ENCODE results near the gene BRMS1. TPM values are rescaled to one million over a fixed set of nuclear protein-coding genes. Genes with fewer than 3 reads are reported as not detected.
"Not testable (repeated sequence)": the region's sequence is repeated elsewhere in the genome, so short reads cannot be mapped to it uniquely, and the experiment has no call there.

Gene BRMS1
- total and polyA plus RNA-seq, 4 donors = 12.0 to 24.0 (median 20.3) TPM

DNA sequence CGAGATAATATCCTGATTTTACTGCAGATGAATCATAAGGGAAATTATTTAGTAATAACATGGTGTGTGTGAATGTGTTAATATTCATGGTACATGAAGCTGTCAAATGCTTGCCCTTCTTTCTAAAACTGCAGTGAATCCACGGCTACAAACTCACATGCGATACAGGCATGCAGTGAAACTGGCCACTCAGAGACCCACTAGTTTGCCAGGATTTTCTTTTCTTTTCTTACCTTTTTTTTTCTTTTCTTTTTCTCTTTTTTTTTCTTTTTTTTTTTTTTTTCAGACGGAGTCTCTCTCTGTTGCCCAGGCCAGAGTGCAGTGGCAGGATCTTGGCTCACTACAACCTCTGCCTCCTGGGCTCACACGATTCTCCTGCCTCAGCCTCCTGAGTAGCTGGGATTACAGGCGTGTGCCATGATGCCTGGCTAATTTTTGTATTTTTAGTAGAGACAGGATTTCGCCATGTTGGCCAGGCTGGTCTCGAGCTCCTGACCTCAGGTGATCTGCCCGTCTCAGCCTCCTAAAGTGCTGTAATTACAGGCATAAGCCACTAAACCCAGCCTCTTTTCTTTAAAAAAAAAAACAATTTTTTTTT lies 28.9 kb upstream of the BRMS1 start:
- not testable (repeated sequence) for H3K9ac ChIP-seq (ENCODE audit: low read depth in 1 of 2, low read length in 2 of 2); H3K27me3 ChIP-seq (ENCODE audit: control insufficient read depth in 4 of 4, insufficient read depth in 4 of 4, low read length in 3 of 4); H3K9me3 ChIP-seq (ENCODE audit: control insufficient read depth in 4 of 4, low read length in 3 of 4); H3K4me3 ChIP-seq (ENCODE audit: low read depth in 1 of 3, low read length in 3 of 3); H3K36me3 ChIP-seq (ENCODE audit: control insufficient read depth in 4 of 4, insufficient read depth in 3 of 4, low read depth in 1 of 4, low read length in 3 of 4); DNase-seq (ENCODE audit: low spot score); H3K27ac ChIP-seq (ENCODE audit: low read depth in 1 of 2, low read length in 2 of 2)
- peaks cover 0 to 17% (median 8%) of the 10 kb centered on the region in 4 donors for H3K4me1 ChIP-seq (ENCODE audit: control insufficient read depth in 4 of 4, insufficient read depth in 4 of 4, low read length in 3 of 4)
- 84% methylated on average over 9 of the region's 9 CpGs for WGBS

DNA sequence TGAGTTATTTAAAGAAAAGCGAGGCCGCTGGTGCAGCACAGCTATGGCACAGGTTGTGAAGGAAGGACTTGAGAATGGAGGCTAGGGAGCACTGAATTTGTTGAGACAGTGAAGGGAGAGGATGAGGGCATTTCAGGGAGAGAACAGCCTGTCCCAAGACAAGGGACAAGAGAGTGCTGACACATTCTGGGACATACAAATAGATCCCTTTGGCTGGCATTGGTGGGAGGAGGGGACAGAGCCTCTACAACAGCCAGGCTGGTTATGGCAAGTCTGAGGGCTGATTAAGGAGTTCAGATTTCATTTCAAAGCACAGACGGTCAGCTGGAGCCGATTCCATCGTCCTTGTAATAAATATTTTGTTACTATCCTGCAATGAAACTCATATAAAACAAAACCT lies 28.4 kb upstream of the BRMS1 start:
- Histone ChIP-seq H3K9me3 (ENCODE audit: control insufficient read depth in 4 of 4, low read length in 3 of 4) (no peaks in the 10 kb centered on the region), H3K4me1 (ENCODE audit: control insufficient read depth in 4 of 4, insufficient read depth in 4 of 4, low read length in 3 of 4) (peaks cover 0 to 17% (median 8%) of the 10 kb centered on the region in 4 donors), H3K27ac (ENCODE audit: low read depth in 1 of 2, low read length in 2 of 2) (no peak overlapping the region), H3K27me3 (ENCODE audit: control insufficient read depth in 4 of 4, insufficient read depth in 4 of 4, low read length in 3 of 4) (peaks cover 0 to 2% (median 0%) of the 10 kb centered on the region in 4 donors), H3K4me3 (ENCODE audit: low read depth in 1 of 3, low read length in 3 of 3) (no peak overlapping the region), H3K36me3 (ENCODE audit: control insufficient read depth in 4 of 4, insufficient read depth in 3 of 4, low read depth in 1 of 4, low read length in 3 of 4) (no peaks in the 10 kb centered on the region), H3K9ac (ENCODE audit: low read depth in 1 of 2, low read length in 2 of 2) (no peak overlapping the region)
- DNase-seq (ENCODE audit: low spot score) = no peak
- WGBS = 76% methylated on average over 5 of the region's 5 CpGs
- no peak for TF ChIP-seq JUND (IDR thresholded peaks at IDR 0.05)
- no peak for TF ChIP-seq NR2F2 (IDR thresholded peaks at IDR 0.05)
- TF ChIP-seq RXRA (IDR thresholded peaks at IDR 0.05) = no peak
- TF ChIP-seq, protein P1, sequence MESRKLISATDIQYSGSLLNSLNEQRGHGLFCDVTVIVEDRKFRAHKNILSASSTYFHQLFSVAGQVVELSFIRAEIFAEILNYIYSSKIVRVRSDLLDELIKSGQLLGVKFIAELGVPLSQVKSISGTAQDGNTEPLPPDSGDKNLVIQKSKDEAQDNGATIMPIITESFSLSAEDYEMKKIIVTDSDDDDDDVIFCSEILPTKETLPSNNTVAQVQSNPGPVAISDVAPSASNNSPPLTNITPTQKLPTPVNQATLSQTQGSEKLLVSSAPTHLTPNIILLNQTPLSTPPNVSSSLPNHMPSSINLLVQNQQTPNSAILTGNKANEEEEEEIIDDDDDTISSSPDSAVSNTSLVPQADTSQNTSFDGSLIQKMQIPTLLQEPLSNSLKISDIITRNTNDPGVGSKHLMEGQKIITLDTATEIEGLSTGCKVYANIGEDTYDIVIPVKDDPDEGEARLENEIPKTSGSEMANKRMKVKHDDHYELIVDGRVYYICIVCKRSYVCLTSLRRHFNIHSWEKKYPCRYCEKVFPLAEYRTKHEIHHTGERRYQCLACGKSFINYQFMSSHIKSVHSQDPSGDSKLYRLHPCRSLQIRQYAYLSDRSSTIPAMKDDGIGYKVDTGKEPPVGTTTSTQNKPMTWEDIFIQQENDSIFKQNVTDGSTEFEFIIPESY (IDR thresholded peaks at IDR 0.05) = no peak
- no peak for TF ChIP-seq YY1 (IDR thresholded peaks at IDR 0.05)
- no peak for TF ChIP-seq HNF4G (IDR thresholded peaks at IDR 0.05)
- TF ChIP-seq EGR1 (IDR thresholded peaks at IDR 0.05; ENCODE audit: low read depth in 2 of 2) = no peak
- TF ChIP-seq TAF1 (conservative IDR thresholded peaks at IDR 0.05) = no peak
- no peak for TF ChIP-seq GABPA (IDR thresholded peaks at IDR 0.05 in 1 of 2, conservative IDR thresholded peaks at IDR 0.05 in 1 of 2)
- TF ChIP-seq, protein P2, sequence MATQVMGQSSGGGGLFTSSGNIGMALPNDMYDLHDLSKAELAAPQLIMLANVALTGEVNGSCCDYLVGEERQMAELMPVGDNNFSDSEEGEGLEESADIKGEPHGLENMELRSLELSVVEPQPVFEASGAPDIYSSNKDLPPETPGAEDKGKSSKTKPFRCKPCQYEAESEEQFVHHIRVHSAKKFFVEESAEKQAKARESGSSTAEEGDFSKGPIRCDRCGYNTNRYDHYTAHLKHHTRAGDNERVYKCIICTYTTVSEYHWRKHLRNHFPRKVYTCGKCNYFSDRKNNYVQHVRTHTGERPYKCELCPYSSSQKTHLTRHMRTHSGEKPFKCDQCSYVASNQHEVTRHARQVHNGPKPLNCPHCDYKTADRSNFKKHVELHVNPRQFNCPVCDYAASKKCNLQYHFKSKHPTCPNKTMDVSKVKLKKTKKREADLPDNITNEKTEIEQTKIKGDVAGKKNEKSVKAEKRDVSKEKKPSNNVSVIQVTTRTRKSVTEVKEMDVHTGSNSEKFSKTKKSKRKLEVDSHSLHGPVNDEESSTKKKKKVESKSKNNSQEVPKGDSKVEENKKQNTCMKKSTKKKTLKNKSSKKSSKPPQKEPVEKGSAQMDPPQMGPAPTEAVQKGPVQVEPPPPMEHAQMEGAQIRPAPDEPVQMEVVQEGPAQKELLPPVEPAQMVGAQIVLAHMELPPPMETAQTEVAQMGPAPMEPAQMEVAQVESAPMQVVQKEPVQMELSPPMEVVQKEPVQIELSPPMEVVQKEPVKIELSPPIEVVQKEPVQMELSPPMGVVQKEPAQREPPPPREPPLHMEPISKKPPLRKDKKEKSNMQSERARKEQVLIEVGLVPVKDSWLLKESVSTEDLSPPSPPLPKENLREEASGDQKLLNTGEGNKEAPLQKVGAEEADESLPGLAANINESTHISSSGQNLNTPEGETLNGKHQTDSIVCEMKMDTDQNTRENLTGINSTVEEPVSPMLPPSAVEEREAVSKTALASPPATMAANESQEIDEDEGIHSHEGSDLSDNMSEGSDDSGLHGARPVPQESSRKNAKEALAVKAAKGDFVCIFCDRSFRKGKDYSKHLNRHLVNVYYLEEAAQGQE (IDR thresholded peaks at IDR 0.05) = no peak
- TF ChIP-seq, protein P3, sequence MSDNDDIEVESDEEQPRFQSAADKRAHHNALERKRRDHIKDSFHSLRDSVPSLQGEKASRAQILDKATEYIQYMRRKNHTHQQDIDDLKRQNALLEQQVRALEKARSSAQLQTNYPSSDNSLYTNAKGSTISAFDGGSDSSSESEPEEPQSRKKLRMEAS (IDR thresholded peaks at IDR 0.05) = no peak
